ENCODE measurements around the gene CFAP97D2.
"Not testable (repeated sequence)": the region's sequence is repeated elsewhere in the genome, so short reads cannot be mapped to it uniquely, and the experiment has no call there.

- TF ChIP-seq EZH2phosphoT487 (IDR thresholded peaks at IDR 0.05; ENCODE audit: borderline replicate concordance, low read length): not testable (repeated sequence)
- TF ChIP-seq, protein P1, sequence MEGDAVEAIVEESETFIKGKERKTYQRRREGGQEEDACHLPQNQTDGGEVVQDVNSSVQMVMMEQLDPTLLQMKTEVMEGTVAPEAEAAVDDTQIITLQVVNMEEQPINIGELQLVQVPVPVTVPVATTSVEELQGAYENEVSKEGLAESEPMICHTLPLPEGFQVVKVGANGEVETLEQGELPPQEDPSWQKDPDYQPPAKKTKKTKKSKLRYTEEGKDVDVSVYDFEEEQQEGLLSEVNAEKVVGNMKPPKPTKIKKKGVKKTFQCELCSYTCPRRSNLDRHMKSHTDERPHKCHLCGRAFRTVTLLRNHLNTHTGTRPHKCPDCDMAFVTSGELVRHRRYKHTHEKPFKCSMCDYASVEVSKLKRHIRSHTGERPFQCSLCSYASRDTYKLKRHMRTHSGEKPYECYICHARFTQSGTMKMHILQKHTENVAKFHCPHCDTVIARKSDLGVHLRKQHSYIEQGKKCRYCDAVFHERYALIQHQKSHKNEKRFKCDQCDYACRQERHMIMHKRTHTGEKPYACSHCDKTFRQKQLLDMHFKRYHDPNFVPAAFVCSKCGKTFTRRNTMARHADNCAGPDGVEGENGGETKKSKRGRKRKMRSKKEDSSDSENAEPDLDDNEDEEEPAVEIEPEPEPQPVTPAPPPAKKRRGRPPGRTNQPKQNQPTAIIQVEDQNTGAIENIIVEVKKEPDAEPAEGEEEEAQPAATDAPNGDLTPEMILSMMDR (IDR thresholded peaks at IDR 0.05; ENCODE audit: low read depth, low read length, poor library complexity, severe bottlenecking): not testable (repeated sequence)
These were observed 20.0 kb upstream of the CFAP97D2 start for GRCh38 chr13:114158869-114159666.

All from DOHH2 (cell line).